GM19043 (cell line): ENCODE data around the gene CPNE6.

Source experiments
- ATAC-seq: cut with Tn5 transposase; IDR thresholded peaks from one replicate; pipeline ENCODE4 v1.9.1; 2021; ENCODE audit warnings: low read depth; ENCODE audit not compliant: unreplicated experiment

CPNE6 gene

DNA sequence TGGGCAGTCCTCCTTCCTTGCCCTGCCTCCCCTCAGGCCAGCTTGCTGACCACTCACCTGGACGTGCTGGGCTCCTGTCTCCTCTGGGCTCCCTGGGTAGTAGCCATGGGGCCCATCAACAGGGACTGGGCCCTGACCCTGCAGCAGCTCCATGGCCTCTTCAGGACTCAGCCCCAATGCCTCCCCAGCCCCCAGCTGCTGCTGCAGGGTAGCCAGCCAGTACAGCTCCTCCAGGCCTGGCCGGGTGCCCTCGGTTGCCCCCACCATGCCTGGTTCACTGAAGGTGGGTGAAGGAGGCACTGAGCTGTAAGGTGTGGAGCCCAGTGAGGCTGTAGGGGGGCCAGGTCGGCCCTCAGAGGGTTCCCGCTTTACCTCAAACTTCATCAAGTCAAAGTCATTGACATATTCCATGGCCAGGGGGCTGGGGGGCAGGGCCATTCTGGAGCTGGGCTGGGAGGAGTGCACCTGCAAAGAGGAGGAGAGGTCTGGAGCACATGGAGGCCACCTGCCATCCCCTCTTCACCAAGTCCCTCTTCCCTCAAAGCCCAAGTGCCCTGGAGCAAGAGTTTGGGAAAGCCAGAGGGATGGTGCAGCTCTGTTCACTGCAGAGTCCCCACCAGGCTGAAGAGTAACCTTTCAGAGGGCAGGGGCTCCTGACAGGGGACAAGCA lies 11.2 kb downstream of the CPNE6 start:
- ATAC-seq = no peak

DNA sequence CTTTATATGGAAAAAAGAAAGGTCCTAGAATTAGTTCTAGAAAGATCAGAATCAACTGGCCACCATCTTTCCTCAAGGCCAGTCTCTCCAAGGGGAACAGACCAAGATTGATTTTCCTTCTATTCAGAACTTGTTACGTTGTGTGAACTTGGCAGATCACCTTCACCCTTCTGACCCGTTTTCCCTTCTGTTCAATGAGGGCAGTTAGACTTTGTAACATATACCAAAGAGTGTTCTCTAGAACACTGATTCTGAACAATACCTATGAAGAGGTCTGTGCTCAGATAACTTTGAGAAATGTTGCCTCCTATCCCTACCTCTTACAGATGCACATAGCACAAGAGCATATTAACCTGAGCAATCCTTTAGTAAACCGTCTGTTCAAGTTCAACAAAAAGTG lies 12.1 kb downstream of the CPNE6 start:
- ATAC-seq = no peak

DNA sequence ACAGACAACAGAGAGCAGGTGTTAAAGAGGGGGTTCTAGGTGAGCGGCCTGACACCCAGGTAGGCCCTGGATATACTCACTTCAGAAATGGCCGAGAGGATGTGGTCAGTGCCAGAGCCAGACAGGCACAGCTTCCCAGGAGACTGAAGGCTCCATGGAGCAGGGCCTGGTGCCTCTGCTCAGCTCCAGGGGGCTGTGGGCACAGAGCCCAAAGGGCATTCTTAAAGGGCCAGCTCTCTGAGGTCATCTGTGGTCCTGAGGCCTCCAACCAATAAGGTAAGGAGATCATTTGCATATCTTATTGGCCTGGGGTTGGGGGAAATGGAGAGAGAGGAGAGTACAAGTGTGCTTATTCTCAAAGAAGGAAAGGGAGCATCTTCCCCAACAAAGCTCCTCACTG lies 13.1 kb downstream of the CPNE6 start:
- no peak for ATAC-seq

DNA sequence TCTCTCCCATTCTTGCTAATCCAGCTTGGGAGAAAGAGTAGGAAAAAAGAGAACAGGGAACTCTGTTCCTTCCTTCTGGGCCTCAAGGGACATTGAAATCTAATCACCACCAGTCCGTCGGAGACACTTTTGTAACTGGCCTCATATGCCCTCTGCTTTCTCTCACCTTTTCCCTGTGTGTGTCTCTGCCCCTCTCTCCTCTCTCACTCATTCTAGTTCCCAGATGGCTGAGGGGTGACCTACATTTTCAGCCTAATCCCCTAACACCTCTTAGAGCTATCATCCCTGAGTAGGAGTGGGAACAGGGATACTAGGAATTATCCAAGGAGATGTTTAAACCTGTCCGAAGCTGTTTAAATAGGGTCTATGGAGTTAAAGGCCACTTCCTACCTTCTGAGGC lies 13.9 kb downstream of the CPNE6 start:
- no peak for ATAC-seq

DNA sequence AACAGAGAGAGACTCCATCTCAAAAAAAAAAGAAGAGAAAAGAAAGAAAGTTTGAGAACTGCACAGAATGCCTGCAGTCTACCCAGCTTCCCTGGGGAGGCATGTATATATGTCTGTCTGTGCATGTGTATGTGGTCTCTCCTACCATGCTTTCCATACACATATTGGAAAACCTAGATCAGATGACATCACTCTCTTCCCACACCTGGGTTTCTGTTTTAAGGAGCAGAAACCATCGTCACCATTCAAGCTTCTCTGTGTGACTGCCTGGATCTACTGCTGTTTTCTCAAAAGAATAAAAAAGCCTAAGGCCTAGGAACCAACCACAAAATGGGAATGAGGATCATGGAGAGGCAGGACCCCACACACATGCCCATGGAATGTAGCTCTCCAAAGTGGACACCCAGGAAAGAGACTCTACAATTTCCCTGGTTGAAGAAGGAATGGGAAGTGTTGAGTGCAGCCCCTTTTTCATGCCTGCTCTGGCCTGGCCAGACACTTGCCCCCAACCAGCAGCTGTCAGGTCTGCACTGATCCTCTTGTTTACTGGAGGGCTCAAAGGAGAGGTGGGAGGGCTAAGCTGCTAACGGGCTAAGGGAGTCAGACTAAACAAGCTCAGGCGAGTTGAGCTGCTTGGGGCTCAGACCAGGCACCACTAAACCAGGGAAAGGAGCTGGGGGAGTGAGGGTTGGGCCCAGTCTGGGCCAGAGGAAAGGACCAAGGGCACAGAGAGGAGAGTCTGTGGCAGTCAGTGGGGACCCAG lies 15.0 kb downstream of the CPNE6 start:
- no peak for ATAC-seq

DNA sequence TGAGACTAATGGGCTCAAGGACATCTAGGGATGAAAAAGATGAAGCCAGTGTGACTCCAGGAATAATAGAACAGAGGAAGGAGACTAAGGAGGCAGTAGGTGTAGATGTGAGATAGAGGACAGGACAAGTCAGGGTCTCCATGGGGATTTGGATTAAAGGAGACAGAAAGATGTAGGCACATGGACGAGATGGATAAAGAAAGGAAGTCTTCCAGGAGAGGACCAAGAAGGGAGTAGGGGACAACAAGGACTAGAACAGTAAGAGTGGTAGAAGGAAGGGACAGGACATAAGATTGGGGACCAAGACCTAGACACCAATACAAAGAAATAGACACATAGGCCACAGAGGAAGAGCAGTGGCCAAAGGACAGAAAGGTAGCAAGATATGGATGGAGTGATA lies 15.6 kb downstream of the CPNE6 start:
- ATAC-seq = no peak

DNA sequence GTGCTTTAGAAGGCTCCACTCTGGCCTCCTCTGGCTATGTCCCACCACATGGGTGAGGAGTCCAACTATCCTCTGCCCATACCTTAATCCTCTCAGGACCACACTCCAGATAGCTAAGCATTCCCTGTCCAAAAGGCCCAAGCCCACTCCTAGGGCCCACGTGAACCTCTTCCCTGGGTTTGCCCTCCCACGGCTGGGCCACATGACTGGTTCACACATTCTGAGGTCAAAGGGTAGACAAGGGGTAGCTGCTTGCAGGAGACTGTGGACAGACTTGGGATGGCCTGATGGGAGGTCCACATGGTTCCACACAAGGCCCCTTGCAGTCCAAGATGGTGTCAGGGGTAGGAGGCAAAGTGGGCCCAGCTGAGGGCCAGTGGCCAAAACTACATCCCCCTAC lies 16.7 kb downstream of the CPNE6 start:
- ATAC-seq = no peak

DNA sequence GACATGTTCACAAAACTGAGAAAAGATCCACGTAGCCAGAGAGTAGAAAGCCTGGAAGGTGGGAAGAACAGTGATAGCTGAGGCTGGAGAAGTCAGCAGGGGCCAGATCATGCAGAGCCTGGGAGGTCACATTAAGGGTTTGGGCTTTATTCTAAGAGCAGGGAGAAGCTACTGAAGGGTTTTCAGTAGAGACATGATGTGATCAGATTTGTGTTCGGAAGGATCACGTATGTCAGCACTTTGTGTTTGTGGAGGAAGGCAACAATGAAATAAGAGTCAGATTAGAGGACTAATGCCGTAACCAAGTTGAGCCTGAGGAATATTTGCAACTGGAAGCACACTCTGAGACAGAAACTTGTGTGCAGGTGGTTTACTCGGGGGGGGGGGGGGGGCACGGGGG lies 18.5 kb downstream of the CPNE6 start:
- no peak for ATAC-seq

DNA sequence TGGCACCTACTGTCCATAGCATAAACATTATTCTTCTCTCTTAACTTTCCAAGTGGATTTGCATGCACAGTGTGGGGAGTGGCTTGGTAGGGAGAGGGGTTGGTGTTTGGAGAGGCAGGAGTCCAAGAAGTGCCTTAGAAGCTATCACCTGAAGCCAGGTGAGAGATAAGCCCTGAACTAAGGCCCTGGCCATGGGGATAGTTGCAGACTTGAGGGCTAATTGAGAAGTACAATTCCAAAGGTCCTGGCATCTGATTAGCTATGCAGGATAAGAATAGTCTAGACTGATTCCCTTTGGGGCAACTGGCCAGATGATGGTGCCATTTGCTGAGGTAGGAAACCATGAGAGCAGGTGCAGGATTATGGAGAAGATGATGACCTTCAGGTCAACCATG lies 20.7 kb downstream of the CPNE6 start:
- no peak for ATAC-seq

DNA sequence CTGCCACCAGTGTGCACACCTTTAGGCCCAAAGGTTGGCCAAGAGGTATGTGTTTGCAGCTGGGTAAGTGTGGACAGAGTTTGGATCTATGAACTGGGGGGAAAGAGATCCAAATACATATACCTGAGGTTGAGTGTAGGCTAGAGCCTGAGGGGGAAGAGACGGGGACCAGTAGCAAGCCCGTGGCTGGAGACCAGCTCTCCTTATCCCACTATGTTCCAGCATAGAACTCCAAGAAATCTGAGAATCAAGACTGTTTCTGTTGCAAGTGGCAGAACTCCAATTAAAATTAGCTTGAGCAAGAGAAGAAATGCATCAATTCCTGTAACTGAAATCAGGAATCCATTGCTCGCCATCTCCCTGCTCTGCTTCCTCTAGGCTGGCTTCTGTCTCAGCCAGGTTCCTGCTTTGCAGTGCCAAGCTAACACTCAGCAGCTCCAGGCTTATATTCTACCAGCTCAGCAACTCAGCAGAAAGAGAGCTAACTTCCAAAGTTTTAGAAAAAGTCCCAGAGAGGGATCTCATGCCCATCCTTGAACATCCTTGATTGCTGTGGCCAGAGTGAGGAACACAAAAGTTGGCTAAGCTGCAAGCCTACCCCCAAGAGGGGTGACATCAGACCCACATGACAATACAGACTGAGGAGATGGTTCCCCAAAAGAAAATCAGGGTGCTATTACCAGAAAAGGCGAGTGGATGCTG lies 21.3 kb downstream of the CPNE6 start:
- no peak for ATAC-seq

DNA sequence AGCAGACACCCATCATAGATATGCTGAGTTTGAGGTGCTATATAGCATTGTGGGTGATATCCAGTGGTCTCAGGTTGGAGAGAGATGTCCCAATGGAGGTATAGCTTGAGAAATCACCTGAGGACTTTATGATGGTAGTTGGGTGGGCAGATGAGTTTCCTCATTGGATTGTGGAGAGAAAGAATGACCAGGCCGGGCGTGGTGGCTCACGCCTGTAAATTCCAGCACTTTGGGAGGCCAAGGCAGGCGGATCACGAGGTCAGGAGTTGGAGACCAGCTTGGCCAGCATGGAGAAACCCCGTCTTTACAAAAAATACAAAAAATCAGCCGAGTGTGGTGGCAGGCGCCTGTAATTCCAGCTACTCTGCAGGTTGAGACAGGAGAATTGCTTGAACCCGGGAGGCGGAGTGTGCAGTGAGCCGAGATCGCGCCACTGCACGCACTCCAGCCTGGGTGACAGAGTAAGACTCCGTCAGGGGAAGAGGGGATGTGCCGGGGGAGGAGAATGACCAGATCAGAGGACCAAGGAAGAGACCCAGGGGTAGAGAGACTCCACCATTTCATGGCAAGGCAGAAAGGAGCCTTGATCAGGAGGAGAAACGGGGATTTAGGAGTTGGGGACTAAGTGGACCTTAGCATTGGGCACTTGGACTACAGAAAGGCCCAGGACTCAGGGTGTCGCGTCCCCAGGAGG lies 22.0 kb downstream of the CPNE6 start:
- no peak for ATAC-seq

DNA sequence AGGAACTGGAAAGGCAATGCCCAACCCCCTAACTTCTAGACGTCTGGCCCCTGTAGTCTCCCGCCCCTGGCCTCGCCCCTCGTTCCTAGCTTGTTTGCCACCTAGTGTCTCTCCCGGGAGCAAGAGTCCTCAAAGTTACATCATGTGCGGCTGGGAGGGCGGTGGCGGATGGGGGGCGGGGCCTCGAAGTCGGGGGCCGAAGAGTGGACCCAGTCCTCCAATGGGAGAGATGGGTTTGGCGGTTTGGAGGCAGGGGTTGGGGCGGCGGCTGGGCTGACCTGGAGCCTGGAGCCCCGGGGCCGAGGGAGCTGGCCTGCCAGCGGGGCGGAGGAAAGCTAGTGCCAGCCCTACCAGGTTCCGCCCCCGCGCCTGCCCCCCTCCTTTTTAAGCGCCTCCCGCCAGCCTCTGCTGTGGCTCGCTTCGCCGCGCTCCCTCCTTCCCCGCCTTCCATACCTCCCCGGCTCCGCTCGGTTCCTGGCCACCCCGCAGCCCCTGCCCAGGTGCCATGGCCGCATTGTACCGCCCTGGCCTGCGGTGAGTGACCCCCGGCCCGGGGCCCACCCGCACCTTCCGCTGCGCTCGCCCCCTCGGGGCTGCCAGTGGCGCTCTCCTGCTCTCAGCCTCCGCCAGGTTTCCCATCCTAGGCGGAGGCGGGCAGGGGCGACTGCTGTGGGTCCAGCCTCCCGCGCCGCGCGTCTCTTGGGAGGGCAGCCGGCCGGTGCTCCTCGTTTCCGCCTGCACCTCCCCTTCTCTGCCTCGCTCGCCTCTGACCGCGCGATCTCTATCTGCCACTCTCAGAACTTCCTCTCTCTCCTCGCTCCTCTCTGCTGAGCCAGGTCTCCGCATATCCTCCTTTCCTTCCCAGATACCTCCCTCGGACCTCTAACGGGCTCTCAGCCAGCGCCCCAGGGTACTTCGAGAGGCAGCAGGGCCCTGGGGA lies 22.8 kb downstream of the CPNE6 start, which contains the start of gene PCK2:
Gene PCK2 (plus strand): TSS at position 411 of the 940 bp plus-strand sequence. CDS start 95 bp downstream, at position 506.
- peak; percentile 39 for ATAC-seq

DNA sequence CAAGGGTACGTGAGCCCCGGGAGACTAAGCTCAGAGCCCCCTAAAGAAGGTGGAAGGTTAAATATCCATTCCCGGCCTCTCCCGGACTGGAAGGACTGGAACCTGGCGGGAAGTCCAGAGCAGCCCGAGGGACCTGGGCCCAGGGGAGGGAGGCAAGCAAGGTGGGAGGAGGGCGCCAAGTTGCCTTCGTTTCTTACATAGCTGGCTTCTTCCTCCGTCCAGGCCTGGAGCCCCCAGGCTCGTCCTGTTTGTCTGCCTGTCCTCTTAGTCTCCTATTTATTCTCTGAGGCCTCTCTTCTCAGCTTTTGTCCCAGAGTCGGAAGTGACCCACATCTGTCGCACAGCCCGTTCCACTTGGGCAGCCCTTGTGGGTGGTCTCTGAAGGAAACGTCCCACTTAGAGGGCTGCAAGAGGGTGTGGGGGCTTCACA lies 23.5 kb downstream of the CPNE6 start:
- ATAC-seq = no peak

DNA sequence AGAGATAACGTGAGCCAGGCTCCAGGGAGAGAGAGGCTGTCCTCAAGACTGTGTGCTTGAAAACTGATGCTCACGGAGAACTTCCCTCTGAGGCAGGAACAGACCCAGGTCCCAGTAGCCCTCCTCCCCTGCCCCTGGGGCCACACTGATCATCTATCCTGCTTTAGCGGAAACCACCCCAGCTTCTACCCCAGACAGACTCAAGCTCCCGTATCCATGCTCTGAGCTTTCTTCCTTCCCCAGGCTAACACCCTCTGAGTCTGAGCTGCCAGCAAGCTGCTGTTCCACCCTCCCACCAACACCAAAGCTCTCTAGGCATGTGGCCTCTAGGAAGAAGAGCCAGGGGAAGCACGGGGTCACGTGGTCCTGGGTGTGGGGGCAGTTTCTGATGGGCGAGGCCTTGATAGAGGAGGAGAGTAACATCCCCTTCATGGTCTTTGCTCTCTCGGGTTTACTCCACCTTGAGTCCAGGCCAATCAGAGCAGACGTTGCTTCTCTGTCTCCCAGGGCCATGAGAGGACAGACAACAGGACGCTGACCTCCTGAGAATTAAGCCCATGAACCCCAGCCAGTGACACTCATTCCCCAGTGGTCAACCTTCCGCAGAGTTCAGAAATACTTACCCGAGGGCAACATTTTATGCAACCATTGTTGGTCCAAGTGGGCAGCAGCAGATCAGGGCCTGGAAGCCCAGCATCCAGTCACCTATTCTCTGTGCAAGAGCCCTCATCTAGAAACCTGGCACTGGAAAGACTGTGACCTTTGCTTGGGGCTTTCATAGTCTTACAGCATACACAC lies 24.1 kb downstream of the CPNE6 start:
- peak; percentile 82 for ATAC-seq

DNA sequence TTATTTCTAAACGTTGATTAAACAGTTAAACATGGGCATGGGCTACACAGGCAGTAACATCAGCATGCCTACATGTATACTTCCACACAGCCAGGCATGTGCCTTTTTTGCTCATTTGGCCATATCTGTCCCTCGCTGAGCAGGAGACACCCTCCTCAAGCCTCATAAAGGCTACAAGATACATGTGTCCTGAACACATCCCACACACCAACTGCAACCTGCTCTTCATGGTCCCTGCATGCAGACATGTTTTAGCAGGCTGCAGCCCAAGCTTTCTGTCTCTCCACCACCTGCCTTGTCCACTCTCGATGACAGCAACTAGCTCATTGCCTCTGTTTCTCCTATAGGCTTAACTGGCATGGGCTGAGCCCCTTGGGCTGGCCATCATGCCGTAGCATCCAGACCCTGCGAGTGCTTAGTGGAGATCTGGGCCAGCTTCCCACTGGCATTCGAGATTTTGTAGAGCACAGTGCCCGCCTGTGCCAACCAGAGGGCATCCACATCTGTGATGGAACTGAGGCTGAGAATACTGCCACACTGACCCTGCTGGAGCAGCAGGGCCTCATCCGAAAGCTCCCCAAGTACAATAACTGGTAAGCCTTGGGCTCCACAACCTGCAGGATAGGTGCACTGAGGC lies 25.3 kb downstream of the CPNE6 start:
- ATAC-seq = no peak

DNA sequence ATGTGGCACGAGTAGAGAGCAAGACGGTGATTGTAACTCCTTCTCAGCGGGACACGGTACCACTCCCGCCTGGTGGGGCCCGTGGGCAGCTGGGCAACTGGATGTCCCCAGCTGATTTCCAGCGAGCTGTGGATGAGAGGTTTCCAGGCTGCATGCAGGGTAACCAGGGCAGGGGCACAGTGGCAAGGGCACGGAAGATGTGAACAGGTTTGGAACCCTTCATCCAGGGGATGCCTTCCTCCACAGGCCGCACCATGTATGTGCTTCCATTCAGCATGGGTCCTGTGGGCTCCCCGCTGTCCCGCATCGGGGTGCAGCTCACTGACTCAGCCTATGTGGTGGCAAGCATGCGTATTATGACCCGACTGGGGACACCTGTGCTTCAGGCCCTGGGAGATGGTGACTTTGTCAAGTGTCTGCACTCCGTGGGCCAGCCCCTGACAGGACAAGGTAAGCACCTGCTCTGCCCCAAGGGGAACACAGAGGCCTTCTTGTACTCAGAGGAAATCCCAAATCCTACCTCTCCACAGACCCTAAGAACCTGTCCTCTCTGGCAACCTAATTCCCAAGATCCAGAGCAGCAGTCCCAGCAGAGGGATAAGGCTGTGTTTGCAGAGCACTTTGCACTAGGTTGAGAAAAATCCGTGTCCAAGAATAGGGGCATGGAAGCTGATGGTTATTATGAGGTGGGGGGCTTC lies 27.0 kb downstream of the CPNE6 start:
- no peak for ATAC-seq

DNA sequence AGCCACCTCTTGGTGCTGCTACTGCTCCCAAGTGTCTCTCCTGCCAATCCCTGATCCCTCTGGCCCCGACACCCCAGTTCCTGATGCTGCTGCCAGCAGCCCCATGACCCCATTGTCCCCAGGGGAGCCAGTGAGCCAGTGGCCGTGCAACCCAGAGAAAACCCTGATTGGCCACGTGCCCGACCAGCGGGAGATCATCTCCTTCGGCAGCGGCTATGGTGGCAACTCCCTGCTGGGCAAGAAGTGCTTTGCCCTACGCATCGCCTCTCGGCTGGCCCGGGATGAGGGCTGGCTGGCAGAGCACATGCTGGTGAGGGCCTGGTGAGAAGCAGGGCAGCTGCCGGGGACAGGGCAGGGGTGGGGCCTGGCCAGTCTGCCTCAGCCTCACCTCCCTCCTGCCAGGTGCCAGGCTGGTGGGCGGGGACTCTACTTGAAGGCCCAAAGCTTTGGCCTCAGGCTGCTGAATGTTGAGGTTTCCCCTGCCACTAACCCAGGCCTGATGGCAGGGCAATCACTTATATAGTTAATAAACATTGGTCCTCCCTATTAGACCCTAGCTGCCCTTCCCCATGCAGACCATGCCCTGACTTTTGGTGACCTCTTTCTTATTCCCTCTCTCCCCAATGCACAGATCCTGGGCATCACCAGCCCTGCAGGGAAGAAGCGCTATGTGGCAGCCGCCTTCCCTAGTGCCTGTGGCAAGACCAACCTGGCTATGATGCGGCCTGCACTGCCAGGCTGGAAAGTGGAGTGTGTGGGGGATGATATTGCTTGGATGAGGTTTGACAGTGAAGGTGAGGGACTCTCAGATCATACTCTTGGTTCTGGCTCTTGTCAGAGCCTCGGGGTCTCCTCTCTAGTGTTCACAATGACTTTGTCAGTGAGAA lies 27.8 kb downstream of the CPNE6 start:
- no peak for ATAC-seq
